HUES6 (cell line): ENCODE data around the gene OGA.

Source experiments
- H3K27ac ChIP-seq: 2 replicates; pipeline ENCODE4 v1.7.0; 2013; ENCODE audit warnings: low read depth, mild to moderate bottlenecking, low read length, inconsistent platforms
- H3K27me3 ChIP-seq: 2 replicates; pipeline ENCODE4 v1.6.1; 2013; ENCODE audit warnings: low read length; ENCODE audit not compliant: control insufficient read depth, insufficient read depth
- H3K36me3 ChIP-seq: 2 replicates; pipeline ENCODE4 v1.6.1; 2013; ENCODE audit warnings: low read length; ENCODE audit not compliant: control insufficient read depth, insufficient read depth
- H3K4me1 ChIP-seq: 2 replicates; pipeline ENCODE4 v1.6.1; 2013; ENCODE audit warnings: low read length; ENCODE audit not compliant: control insufficient read depth, insufficient read depth
- H3K4me3 ChIP-seq: 2 replicates; pipeline ENCODE4 v1.5.1; 2013; ENCODE audit warnings: low read depth, low read length
- H3K9ac ChIP-seq: one replicate; pipeline ENCODE4 v1.6.1; 2013; ENCODE audit warnings: mild to moderate bottlenecking, low read length
- H3K9me3 ChIP-seq: 2 replicates; pipeline ENCODE4 v1.6.1; 2013; ENCODE audit warnings: low read depth, low read length; ENCODE audit not compliant: control insufficient read depth, insufficient read depth

OGA gene

DNA sequence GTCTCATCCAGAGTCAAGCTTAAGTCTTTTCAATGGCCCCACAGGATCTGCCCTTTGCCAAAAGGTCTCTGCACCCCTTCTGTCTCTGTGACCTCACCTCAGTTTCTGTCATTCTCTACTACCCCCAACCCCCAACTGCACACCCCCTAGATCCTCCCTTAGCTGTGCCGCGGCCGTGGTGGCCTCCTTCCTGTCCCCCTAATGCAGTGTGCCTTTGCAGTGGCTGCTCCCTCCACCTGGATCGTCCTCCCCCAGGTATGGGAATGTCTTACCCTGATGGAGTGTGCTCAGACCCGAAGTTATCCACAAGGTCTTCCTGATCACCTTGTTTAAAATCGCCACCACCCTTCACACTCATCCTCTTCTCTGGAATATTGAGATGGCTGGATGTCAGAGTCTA is 51.9 kb downstream of the OGA start:
- H3K36me3 ChIP-seq, result peaks cover 13% of the 10 kb centered on the region; the same call in 1 of the 2 replicates
- no peak overlapping the region for H3K4me3 ChIP-seq
- H3K9ac ChIP-seq, result no peak overlapping the region
- H3K4me1 ChIP-seq, result peaks cover 25% of the 10 kb centered on the region
- peaks cover 16% of the 10 kb centered on the region for H3K27me3 ChIP-seq
- no peak overlapping the region for H3K27ac ChIP-seq
- no peaks in the 10 kb centered on the region for H3K9me3 ChIP-seq

DNA sequence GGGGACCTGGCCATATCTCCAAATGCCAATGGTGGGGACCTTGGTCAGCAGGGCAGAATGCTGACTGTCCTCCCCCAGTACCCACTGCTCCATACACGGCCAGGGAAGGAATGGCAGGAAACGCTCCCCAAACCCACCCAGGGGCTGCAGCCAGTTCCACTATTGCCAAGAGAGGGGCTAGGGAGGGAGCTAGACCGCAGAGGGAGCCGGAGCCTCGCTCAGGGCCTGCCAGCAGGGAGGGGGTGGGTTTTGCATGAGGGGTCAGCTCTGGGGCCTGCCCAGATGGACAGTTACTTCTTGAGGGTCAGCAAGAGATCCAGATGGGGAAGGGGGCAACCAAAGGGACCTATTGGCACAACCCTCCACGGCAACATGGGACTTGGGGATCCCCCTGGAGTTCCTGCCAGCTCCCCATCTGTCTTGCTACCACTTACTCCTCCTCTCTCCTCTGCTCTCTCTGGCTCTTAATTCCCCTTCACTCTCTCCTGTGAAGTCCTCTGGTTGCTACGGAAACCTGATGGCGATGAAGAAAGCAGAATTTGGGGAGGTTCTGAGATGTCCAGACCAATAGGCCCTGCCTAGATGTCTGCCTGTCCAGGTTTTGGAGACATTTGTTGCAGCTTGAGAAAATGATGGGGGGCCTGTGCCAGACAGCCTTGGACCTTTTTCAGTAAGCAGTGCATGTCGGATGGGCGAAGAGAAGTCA is 55.0 kb downstream of the OGA start:
- no peak overlapping the region for H3K4me3 ChIP-seq
- H3K9ac ChIP-seq, result no peak overlapping the region
- H3K9me3 ChIP-seq, result no peaks in the 10 kb centered on the region
- H3K27me3 ChIP-seq, result peaks cover 22% of the 10 kb centered on the region
- peaks cover 21% of the 10 kb centered on the region for H3K4me1 ChIP-seq
- no peak overlapping the region for H3K27ac ChIP-seq
- no peaks in the 10 kb centered on the region for H3K36me3 ChIP-seq

DNA sequence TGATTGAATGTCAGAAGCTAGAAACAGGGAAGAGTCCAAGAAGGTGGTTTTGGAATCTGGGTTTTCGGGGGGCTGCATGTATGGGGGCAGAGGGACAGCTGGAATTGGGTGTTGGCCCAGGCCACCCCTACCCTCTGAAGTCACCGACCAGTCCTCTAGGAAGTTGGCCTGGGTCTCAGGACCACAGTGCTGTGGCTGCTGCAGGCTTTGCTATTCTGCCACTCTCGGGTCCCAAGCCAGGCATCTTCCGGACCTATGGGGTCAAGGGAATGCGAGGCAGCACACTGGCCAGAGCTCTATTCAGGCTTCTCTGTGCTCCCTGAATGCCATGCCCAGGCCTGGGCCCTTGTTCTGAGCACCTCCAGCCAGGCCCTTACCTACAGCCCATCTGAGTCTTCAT is 55.5 kb downstream of the OGA start:
- no peaks in the 10 kb centered on the region for H3K36me3 ChIP-seq
- no peaks in the 10 kb centered on the region for H3K9me3 ChIP-seq
- no peak overlapping the region for H3K9ac ChIP-seq
- H3K4me3 ChIP-seq, result no peak overlapping the region
- H3K4me1 ChIP-seq, result peaks cover 17% of the 10 kb centered on the region
- H3K27ac ChIP-seq, result no peak overlapping the region
- peaks cover 22% of the 10 kb centered on the region for H3K27me3 ChIP-seq

DNA sequence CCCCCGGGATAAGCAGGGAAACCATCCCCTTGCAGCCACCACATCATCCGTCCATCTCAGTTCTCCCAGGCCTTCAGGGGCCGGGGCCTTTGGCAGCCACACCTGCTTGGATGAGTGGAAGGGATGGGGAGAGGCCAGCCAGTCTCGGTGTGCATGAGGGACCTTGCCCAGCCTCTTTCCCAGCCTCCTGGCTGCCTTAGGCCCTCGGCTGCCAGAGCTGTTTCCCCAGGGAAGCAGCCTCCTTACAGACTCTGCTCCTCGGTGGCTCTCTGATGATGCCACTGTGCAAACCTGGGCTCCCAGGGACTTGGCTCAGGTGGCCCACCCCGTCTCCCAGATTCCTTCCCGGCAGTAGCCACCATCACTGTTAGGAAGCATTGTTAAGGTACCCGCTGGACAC is 57.0 kb downstream of the OGA start:
- no peaks in the 10 kb centered on the region for H3K9me3 ChIP-seq
- H3K36me3 ChIP-seq, result no peaks in the 10 kb centered on the region
- no peak overlapping the region for H3K9ac ChIP-seq
- no peak overlapping the region for H3K4me3 ChIP-seq
- peaks cover 10% of the 10 kb centered on the region for H3K4me1 ChIP-seq
- peaks cover 22% of the 10 kb centered on the region for H3K27me3 ChIP-seq
- no peak overlapping the region for H3K27ac ChIP-seq

DNA sequence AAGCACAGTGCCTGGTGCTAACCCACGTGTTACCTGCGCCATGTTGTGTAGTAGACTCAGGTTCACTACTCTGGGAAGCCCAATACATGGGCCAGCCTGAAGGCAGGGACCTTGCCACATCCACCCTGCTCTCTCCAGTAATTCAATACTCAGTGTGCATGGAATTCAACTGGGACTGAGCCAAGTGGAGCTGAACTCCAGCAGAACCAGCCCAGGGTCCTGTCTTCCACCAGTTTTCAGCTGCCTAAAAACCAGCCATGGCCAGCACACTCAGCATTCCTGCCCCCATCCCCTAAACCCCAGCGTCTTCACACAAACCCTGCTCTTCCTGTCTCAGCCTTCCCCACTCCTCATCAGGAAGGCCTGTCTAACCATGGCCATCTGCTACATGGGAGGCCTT is 57.7 kb downstream of the OGA start:
- no peak overlapping the region for H3K4me3 ChIP-seq
- H3K9me3 ChIP-seq, result no peaks in the 10 kb centered on the region
- no peak overlapping the region for H3K27ac ChIP-seq
- H3K27me3 ChIP-seq, result peaks cover 20% of the 10 kb centered on the region
- H3K9ac ChIP-seq, result no peak overlapping the region
- H3K36me3 ChIP-seq, result no peaks in the 10 kb centered on the region
- peaks cover 10% of the 10 kb centered on the region for H3K4me1 ChIP-seq

DNA sequence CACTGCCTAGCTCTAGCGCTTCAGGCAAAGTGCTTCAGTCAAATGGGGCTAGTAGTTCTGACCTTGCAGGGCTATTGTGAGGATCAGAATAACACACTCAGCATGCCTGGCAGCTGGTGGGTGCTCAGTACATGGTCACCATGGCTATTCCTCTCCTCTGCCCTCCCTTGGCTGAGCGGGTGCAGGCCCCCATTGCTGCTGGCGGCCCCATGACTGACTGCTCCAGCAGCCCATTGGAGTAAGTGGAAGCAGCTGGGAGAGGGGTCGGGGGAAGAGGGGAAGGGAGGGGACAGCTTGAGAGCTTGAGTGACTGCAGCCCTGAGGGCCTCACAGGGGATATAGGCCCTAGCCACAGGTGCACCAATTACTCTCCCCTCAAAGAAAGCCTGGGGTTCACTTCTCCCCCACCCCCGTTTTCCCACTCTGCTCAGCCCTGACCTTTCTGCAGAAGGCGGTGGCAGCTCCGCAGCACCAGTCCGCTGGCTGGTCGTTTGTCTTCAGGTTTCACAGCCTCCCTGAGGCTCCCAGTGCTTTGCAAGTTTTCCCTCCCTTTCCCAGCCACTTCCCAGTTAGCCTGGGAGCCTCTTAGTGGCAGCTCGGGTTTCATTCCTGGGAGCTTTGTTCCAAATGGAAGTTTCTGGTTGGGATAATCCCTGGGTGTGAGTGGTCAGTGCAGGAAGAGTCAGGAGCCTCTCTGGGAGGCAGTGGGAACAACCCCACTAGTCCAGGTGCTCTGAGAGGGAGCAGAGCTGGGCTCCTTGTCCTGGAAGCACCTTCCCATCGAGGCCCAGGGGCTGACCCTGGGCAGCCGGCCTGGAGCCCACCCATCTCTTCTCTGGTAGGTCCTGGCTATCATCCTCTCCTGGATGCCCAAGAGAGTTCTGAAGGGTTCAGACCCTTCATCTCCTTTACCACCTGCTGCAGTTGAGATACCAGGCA is 58.7 kb downstream of the OGA start:
- Histone ChIP-seq H3K4me3 (no peak overlapping the region), H3K27ac (no peak overlapping the region), H3K36me3 (no peaks in the 10 kb centered on the region), H3K9ac (no peak overlapping the region), H3K27me3 (peaks cover 11% of the 10 kb centered on the region; the same call in 1 of the 2 replicates), H3K4me1 (peaks cover 10% of the 10 kb centered on the region), H3K9me3 (no peaks in the 10 kb centered on the region)

DNA sequence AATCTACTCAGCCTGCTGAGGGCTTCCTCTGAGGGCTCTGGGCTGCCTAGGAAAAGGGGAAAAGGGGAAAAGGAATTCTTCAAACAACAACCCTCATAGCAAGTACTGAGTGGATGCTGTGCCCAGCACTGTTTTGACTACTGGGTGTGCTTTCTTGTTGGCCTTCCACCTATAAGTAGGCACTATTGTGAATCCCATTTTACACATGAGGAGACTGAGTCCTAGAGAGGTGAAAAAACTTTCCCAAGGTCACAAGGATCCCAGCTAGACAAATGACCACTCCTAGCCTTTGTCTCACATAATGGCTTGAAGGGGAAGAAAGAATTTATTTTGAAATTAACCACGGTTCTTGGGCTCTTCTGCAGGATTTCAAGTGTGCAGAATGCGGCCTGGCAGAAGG is 59.4 kb downstream of the OGA start:
- H3K9me3 ChIP-seq, result no peaks in the 10 kb centered on the region
- no peak overlapping the region for H3K9ac ChIP-seq
- H3K4me3 ChIP-seq, result no peak overlapping the region
- peaks cover 10% of the 10 kb centered on the region for H3K4me1 ChIP-seq
- H3K27ac ChIP-seq, result no peak overlapping the region
- peaks cover 11% of the 10 kb centered on the region; the same call in 1 of the 2 replicates for H3K27me3 ChIP-seq
- no peaks in the 10 kb centered on the region for H3K36me3 ChIP-seq

DNA sequence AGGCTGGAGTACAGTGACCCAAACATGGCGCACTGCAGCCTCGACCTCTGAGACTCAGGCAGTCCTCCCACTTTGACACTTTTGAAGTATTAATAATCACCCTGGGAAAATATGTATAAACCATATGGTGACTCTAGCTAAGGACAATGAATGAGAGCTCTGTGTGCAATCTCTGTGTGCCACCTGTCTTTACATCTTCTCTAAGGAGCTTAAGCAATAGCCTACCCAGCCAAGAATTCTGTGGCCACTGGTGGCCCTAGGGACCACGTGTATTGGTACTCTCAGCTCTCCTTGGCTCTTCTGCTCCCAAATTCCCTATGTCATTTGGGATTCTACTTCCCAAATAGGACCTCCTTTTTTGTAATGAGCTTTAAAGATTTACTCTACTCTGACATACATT is 66.0 kb downstream of the OGA start:
- H3K27ac ChIP-seq, result no peak overlapping the region
- no peak overlapping the region for H3K9ac ChIP-seq
- H3K4me1 ChIP-seq, result peaks cover 20% of the 10 kb centered on the region
- H3K27me3 ChIP-seq, result no peaks in the 10 kb centered on the region
- no peaks in the 10 kb centered on the region for H3K9me3 ChIP-seq
- no peak overlapping the region for H3K4me3 ChIP-seq
- H3K36me3 ChIP-seq, result no peaks in the 10 kb centered on the region

DNA sequence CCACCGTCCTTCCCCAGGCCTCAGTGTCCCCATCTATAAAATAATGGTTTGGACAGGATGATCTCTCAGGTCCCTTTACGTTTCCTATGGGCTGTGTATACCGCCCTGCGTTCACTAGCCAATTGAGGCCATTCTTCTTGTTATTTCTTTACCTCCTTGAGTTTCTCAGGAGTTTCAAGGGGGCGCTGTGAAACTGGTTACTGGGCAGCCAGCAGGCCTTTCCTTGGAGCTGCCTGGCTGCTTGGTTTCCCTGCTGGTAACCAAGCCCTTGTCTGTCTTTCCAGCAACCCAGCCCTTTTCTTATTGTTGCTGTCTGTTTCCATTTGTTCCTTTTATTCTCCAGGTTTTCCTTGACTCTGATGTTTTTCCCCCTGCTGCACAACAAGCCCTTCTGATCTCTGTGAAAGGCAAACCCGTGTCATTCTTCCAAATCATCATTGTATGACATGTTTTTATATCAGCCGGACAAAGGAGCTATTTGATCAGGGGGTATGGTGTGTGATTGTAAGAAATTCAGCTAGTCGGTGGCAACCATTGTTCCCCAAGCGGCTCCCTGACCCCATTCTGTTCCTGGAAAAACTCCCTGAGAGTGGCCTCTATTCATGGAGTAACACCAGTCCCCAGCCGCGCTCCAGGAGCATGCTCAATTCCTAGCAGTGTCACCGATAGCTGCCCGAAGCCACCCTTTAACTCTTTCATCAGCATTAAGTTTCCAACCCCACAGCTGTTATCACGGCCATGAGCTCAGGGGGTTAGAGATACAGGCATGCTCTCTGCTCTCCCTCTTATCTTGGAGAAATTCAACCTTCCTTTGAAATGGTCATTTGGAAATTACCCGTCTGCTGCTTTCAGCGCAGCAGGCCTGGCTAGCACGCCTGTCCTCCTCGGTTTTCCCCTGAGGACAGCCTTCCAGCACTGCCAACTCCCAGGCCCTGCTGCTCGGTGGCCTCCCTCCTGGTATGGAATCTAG is 68.9 kb downstream of the OGA start:
- H3K4me3 ChIP-seq, result no peak overlapping the region
- H3K36me3 ChIP-seq, result no peaks in the 10 kb centered on the region
- H3K9ac ChIP-seq, result peak overlapping the region; percentile 22
- peaks cover 20% of the 10 kb centered on the region for H3K4me1 ChIP-seq
- no peaks in the 10 kb centered on the region for H3K27me3 ChIP-seq
- H3K9me3 ChIP-seq, result no peaks in the 10 kb centered on the region
- H3K27ac ChIP-seq, result no peak overlapping the region; the same call in 1 of the 2 replicates

DNA sequence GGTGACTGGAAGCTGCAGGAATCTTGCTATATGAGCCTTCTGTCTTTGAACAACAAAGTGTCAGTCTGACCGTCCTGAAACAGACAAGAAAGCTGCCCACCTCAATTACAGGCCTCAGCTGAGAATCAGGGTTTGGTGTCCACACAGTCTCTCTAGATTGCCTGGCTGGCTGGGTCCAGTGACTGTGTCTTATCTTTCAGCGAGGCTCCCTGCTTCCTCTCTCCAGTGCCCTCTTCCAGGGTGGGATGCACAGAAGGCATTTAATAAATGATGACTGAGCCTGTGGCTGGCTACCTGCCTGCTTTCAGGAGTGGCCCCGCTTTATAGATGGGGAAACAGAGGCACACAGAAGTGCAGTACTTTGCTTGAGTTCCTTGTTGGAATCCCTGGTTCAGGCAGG is 69.7 kb downstream of the OGA start:
- Histone ChIP-seq H3K9me3 (no peaks in the 10 kb centered on the region), H3K4me3 (no peak overlapping the region), H3K4me1 (peaks cover 20% of the 10 kb centered on the region), H3K9ac (peak overlapping the region; percentile 8), H3K36me3 (no peaks in the 10 kb centered on the region), H3K27ac (no peak overlapping the region), H3K27me3 (no peaks in the 10 kb centered on the region)
